ENCODE measurements around the gene ALDH3A1.

GRCh38 chr17:19724501-19725420 lies 23.3 kb downstream of the ALDH3A1 start:
- TF ChIP-seq EZH2 (IDR thresholded peaks at IDR 0.05; ENCODE audit: low read length, unreplicated experiment) = no peak
- TF ChIP-seq CTCF (conservative IDR thresholded peaks at IDR 0.05; ENCODE audit: low read depth, low read length) = no peak
- no peak for TF ChIP-seq EZH2phosphoT487 (IDR thresholded peaks at IDR 0.05; ENCODE audit: borderline replicate concordance, low read length)
